GM12878 (cell line): ENCODE measurements around the gene ZMIZ1. TPM values are rescaled to one million over a fixed set of nuclear protein-coding genes. Genes with fewer than 3 reads are reported as not detected.

Source experiments
- ATAC-seq: fragments of 200-7000 bp; cut with Tn5 transposase; 3 replicates; pipeline ENCODE4 v1.9.1; 2020; ENCODE audit warnings: mild to moderate bottlenecking, moderate library complexity
- BruUV-seq: library from RNA; stranded (reverse); fragments of 400-500 nt; replicated peaks from 2 replicates; lab custom pipeline; 2021; lab: Mats Ljungman, UMichigan
- CTCF ChIA-PET: fragments of 300-600 bp; sonication (Branson Sonifier 250); formaldehyde crosslinking; extraction: SDS; loops from one replicate; lab custom pipeline; 2021; ENCODE audit warnings: inconsistent platforms; lab: Yijun Ruan, JAX
- POLR2A ChIA-PET: fragments of 350-600 bp; formaldehyde crosslinking; extraction: SDS; loops from one replicate; lab custom pipeline; 2021; ENCODE audit warnings: inconsistent platforms; lab: Charles Lee
- RAD21 ChIA-PET: fragments of 300-600 bp; sonication (Branson Sonifier 250); formaldehyde crosslinking; loops from one replicate; lab custom pipeline; 2023; ENCODE audit warnings: antibody characterized with exemption; ENCODE audit not compliant: unreplicated experiment; lab: Charles Lee
- SMC1A ChIA-PET: fragments of 300-600 bp; sonication (Branson Sonifier 250); formaldehyde crosslinking; loops from one replicate; lab custom pipeline; 2023; ENCODE audit not compliant: unreplicated experiment, uncharacterized antibody; lab: Charles Lee
- DNase-seq: peaks from one replicate; pipeline ENCODE4 v3.0.0-alpha.2; 2011; ENCODE audit warnings: low read depth, low spot score
- FAIRE-seq: peaks from 3 replicates; lab custom pipeline; 2011; peaks lifted over from hg19 to GRCh38; lab: Jason Lieb, UNC
- H2AFZ ChIP-seq: 2 replicates; pipeline ENCODE4 v1.6.0; 2011; ENCODE audit warnings: low read depth, low read length, control low read depth; ENCODE audit not compliant: control insufficient read depth
- H3K27ac ChIP-seq: 2 replicates; pipeline ENCODE4 v1.5.1; 2011; ENCODE audit warnings: control low read depth; ENCODE audit not compliant: control insufficient read depth, insufficient read depth
- H3K27me3 ChIP-seq, 2 experiments: replicated peaks in 1 of 2; 2 replicates each; pipeline versions ENCODE4 v1.6.0 to v1.6.1; 2011; ENCODE audit warnings: low read length in 1 of 2; ENCODE audit not compliant: control insufficient read depth in 2 of 2, insufficient read depth in 2 of 2
- H3K36me3 ChIP-seq, 2 experiments: 2 replicates each; pipeline ENCODE4 v1.5.1; 2011; ENCODE audit warnings: low read length in 1 of 2; ENCODE audit not compliant: control insufficient read depth in 2 of 2, insufficient read depth in 2 of 2
- H3K4me1 ChIP-seq: 2 replicates; pipeline ENCODE4 v1.6.1; 2011; ENCODE audit warnings: mild to moderate bottlenecking, low read length, moderate library complexity, mixed read lengths; ENCODE audit not compliant: control insufficient read depth, insufficient read depth
- H3K4me2 ChIP-seq: 2 replicates; pipeline ENCODE4 v1.6.0; 2011; ENCODE audit warnings: control low read depth; ENCODE audit not compliant: control insufficient read depth, insufficient read depth
- H3K4me3 ChIP-seq: fragments of 200-600 bp; sonication (generic); 2 replicates; pipeline ENCODE4 v1.5.1; 2016
- H3K79me2 ChIP-seq: 2 replicates; pipeline ENCODE4 v1.6.0; 2011; ENCODE audit warnings: low read length; ENCODE audit not compliant: control insufficient read depth, insufficient read depth
- H3K9ac ChIP-seq: 2 replicates; pipeline ENCODE4 v1.8.0; 2011; ENCODE audit warnings: low read length, control low read depth, mixed read lengths; ENCODE audit not compliant: control insufficient read depth, insufficient read depth
- H3K9me3 ChIP-seq: replicated peaks from 3 replicates; pipeline ENCODE4 v1.5.1; 2011; ENCODE audit warnings: mild to moderate bottlenecking, low read length; ENCODE audit not compliant: control insufficient read depth, insufficient read depth
- H4K20me1 ChIP-seq: 2 replicates; pipeline ENCODE4 v1.6.0; 2011; ENCODE audit not compliant: control insufficient read depth, insufficient read depth
- BCL3 ChIP-seq: IDR thresholded peaks from 2 replicates; pipeline ENCODE4 v1.6.1; 2011; ENCODE audit warnings: borderline replicate concordance, low read depth, mild to moderate bottlenecking, moderate library complexity, low read length; ENCODE audit not compliant: insufficient read depth, poor library complexity, severe bottlenecking
- CHD1 ChIP-seq: IDR thresholded peaks from 2 replicates; pipeline ENCODE4 v1.6.1; 2012; ENCODE audit warnings: low read depth, low read length, improper control_type of control experiment
- ELK1 ChIP-seq: IDR thresholded peaks from 2 replicates; pipeline ENCODE4 v1.6.1; 2012; ENCODE audit warnings: low read depth, low read length, improper control_type of control experiment
- ESRRA ChIP-seq: IDR thresholded peaks from 2 replicates; pipeline ENCODE4 v1.6.1; 2012; ENCODE audit warnings: mild to moderate bottlenecking, low read length, improper control_type of control experiment
- HSF1 ChIP-seq: fragments of 150-350 bp; IDR thresholded peaks from 2 replicates; pipeline ENCODE4 v1.6.1; 2014; ENCODE audit warnings: mild to moderate bottlenecking, low read depth, low read length
- MTA2 ChIP-seq: fragments of 450-650 bp; IDR thresholded peaks from 2 replicates; pipeline ENCODE4 v1.6.1; 2016; ENCODE audit warnings: low read depth, mild to moderate bottlenecking, moderate library complexity
- ZBTB11 ChIP-seq: fragments of 450-650 bp; formaldehyde crosslinking; IDR thresholded peaks from 2 replicates; pipeline ENCODE4 v1.5.0; 2022; ENCODE audit warnings: mild to moderate bottlenecking, missing genetic modification characterization
- ZNF274 ChIP-seq: IDR thresholded peaks from one replicate; pipeline ENCODE4 v1.8.0; 2011; ENCODE audit not compliant: insufficient read length, insufficient read depth
- WGBS: methylation state at CpG from one replicate; pipeline ENCODE4 v1.1.6; 2016; ENCODE audit warnings: low lambda C conversion rate; ENCODE audit not compliant: insufficient replicate concordance, insufficient coverage; ENCODE audit errors: missing lambda C conversion rate; 5-methylcytosine and 5-hydroxymethylcytosine counted together
- in situ Hi-C: fragments of 300-500 bp; cut with MboI; formaldehyde crosslinking; loops from 9 replicates; pipeline ENCODE4 v1.14.3; 2018; ENCODE audit warnings: mixed read lengths
- intact Hi-C: fragments of 100-400 bp; cut with micrococcal nuclease; formaldehyde crosslinking; loops from one replicate; pipeline ENCODE4 v1.14.2; 2022; ENCODE audit not compliant: unreplicated experiment
- polyA plus RNA-seq, 11 experiments: library from polyadenylated mRNA; depleted of rRNA in 4 of 11; unstranded in 6 of 11; stranded (reverse) in 5 of 11; fragments of >200 nt; fragmentation: Nextera tagmentation in 4 of 11; fragmentation: Illumina TruSeq in 1 of 11; extraction: Ambion mirVana in 4 of 11; extraction: Trizol in 1 of 11; gene quantifications; 1 replicate in 1 of 11; 2 replicates in 10 of 11; pipeline versions ENCODE4 v1.2.1 to v1.2.3, GENCODE V29; 2011 to 2016; ENCODE audit warnings: inconsistent platforms in 2 of 11, missing spikeins in 2 of 11, low read depth in 1 of 11
- total RNA-seq, 4 experiments: library from RNA; depleted of rRNA in 3 of 4; stranded (reverse); fragments of >200 nt in 3 of 4; fragmentation: Illumina TruSeq in 1 of 4; extraction: Trizol in 1 of 4; gene quantifications; 2 replicates each; pipeline versions ENCODE4 v1.2.1 to v1.2.3, GENCODE V29; 2013 to 2021
- TF ChIP-seq, protein P1 (sequence below): IDR thresholded peaks from 2 replicates; pipeline ENCODE4 v1.6.1; 2011; ENCODE audit warnings: low read depth, low read length, improper control_type of control experiment, borderline replicate concordance

Gene ZMIZ1
- total and polyA plus RNA-seq, 10 of the 15 experiments (the other 5 are each of a cell fraction or from before 2014, with no cell fraction given): 3.1 to 82.3 (median 14.9) TPM

DNA sequence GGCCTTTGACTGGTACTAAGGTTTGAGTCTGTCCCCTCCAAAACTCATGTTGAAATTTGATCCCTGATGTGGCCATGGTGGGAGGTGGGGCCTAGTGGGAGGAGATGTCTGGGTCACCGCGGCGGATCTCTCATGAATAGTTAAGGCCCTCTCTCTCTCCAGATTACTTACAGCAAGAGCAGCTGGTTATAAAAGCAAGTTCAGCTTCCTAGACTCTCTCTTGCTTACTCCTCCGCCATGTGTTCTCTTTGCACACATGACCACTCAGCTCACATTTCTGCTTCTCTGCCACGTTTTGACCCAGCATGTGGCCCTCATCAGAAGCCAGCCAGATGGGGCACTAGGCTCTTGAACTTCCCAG is 29.9 kb upstream of the ZMIZ1 start (continued):
- TF ChIP-seq ZBTB11 (CRISPR knock-in tag): no peak

DNA sequence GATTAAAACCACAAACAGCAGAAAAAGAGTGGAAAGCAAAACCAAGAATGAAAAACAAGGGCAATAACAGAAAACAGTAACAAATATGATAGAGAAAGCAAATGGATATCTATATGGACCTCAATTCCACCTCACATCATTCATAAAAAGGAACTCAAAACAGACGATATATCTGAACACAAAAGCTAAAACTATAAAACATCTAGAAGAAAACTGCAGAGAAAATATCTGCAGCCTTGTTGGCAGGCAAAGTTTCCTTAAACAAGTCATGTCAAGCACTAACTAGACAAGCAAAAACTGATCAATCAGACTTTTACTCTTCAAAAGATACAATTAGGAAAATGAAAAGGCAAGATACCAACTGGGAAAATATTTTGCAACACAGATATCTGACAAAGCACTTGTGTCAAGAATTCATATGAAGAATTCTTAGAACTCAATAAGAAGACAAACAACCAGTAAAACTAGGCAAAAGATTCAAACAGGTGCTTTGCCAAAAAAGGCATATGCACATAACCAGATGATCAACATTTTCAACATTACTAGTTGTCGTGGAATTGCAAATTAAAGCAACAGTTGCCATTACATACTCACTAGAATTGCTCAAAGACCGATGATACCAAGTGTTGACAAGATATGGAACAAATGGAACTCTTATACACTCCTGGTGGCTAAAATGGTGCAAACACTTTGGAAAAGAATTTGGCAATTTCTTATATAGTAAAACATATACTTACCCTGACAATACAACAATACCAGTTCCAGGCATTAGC is 25.9 kb upstream of the ZMIZ1 start:
- Histone ChIP-seq H3K27me3 (peaks cover 0 to 2% of the 10 kb centered on the region in 2 experiments; a peak in 2 of 4 replicates), H2AFZ (no peak overlapping the region), H4K20me1 (no peaks in the 10 kb centered on the region), H3K36me3 (no peaks in the 10 kb centered on the region), H3K9ac (no peak overlapping the region), H3K9me3 (no peaks in the 10 kb centered on the region), H3K4me1 (peaks cover under 1% of the 10 kb centered on the region; the same call in 1 of the 2 replicates), H3K4me2 (no peak overlapping the region), H3K79me2 (no peaks in the 10 kb centered on the region), H3K27ac (no peak overlapping the region), H3K4me3 (no peak overlapping the region)
- in situ Hi-C loops (no loop called here), intact Hi-C loops (no loop called here)
- ATAC-seq (no peak), DNase-seq (no peak), FAIRE-seq (no peak)
- ChIA-PET RAD21 (no interaction called here), SMC1A (no interaction called here), CTCF (no interaction called here), POLR2A (no interaction called here)
- BruUV-seq: no TSS peak
- 9% methylated on average over 3 of the region's 3 CpGs for WGBS
- TF ChIP-seq BCL3 (no peak), ZNF274 (no peak), MTA2 (no peak), ELK1 (no peak), HSF1 (no peak), ESRRA (no peak), CHD1 (no peak)
- TF ChIP-seq, protein P1, sequence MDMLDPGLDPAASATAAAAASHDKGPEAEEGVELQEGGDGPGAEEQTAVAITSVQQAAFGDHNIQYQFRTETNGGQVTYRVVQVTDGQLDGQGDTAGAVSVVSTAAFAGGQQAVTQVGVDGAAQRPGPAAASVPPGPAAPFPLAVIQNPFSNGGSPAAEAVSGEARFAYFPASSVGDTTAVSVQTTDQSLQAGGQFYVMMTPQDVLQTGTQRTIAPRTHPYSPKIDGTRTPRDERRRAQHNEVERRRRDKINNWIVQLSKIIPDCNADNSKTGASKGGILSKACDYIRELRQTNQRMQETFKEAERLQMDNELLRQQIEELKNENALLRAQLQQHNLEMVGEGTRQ: no peak
